Measurements from ENCODE around the gene TAS2R40. TPM values are rescaled to one million over a fixed set of nuclear protein-coding genes. Genes with fewer than 3 reads are reported as not detected.

Gene TAS2R40
- total RNA-seq, 4 donors from 2014 or later, result not detected

- 75 to 87% methylated on average over 3 of the region's 3 CpGs for WGBS, 2 donors
- DNase-seq (ENCODE audit: low spot score in 2 of 2), result no peak
- H3K4me3 ChIP-seq (ENCODE audit: low read depth, poor library complexity, severe bottlenecking), result no peak overlapping the region
- intact Hi-C loops (cut with DNase I; ENCODE audit: low total_unique reads), result no loop called here
- TF ChIP-seq POLR2A (IDR thresholded peaks at IDR 0.05) (no peak), CTCF (IDR thresholded peaks at IDR 0.05) (no peak)
These were observed 12.7 kb downstream of the TAS2R40 start for GRCh38 chr7:143234533-143234875.

GRCh38 chr7:143235561-143235960 is 13.7 kb downstream of the TAS2R40 start:
- no peak for DNase-seq (ENCODE audit: low spot score in 2 of 2)
- WGBS, 2 donors, result 30% methylated on average over 1 of the region's 1 CpG
- no peak for TF ChIP-seq CTCF (IDR thresholded peaks at IDR 0.05)
- TF ChIP-seq POLR2A (IDR thresholded peaks at IDR 0.05), result no peak
- H3K4me3 ChIP-seq (ENCODE audit: low read depth, poor library complexity, severe bottlenecking), result no peak overlapping the region
- intact Hi-C loops (cut with DNase I; ENCODE audit: low total_unique reads), result loop anchor here (5.0 kb wide), 1 partner anchor 67 kb away; no protein-coding TSS in a partner anchor

- no peak for DNase-seq (ENCODE audit: low spot score in 2 of 2)
- H3K4me3 ChIP-seq (ENCODE audit: low read depth, poor library complexity, severe bottlenecking), result no peak overlapping the region
- 71 to 96% methylated on average over 3 of the region's 3 CpGs for WGBS, 2 donors
- intact Hi-C loops (cut with DNase I; ENCODE audit: low total_unique reads), result loop anchor here (5.0 kb wide), 1 partner anchor 66 kb away; no protein-coding TSS in a partner anchor
- TF ChIP-seq POLR2A (IDR thresholded peaks at IDR 0.05) (no peak), CTCF (IDR thresholded peaks at IDR 0.05) (no peak)
These were observed 14.7 kb downstream of the TAS2R40 start for GRCh38 chr7:143236408-143236990.

- TF ChIP-seq CTCF (IDR thresholded peaks at IDR 0.05), result no peak
- DNase-seq (ENCODE audit: low spot score in 2 of 2), result no peak
- no peak overlapping the region for H3K4me3 ChIP-seq (ENCODE audit: low read depth, poor library complexity, severe bottlenecking)
- intact Hi-C loops (cut with DNase I; ENCODE audit: low total_unique reads), result loop anchor here (5.0 kb wide), 1 partner anchor 65 kb away; no protein-coding TSS in a partner anchor
These were observed 15.5 kb downstream of the TAS2R40 start for GRCh38 chr7:143237366-143237765.

- no peak for DNase-seq (ENCODE audit: low spot score in 2 of 2)
These were observed 16.6 kb downstream of the TAS2R40 start for GRCh38 chr7:143238289-143238980.

More at GRCh38 chr7:143238289-143238980, 16.6 kb downstream of the TAS2R40 start:
- H3K4me3 ChIP-seq (ENCODE audit: low read depth, poor library complexity, severe bottlenecking), result no peak overlapping the region
- no peak for TF ChIP-seq CTCF (IDR thresholded peaks at IDR 0.05)
- no peak for TF ChIP-seq POLR2A (IDR thresholded peaks at IDR 0.05)
- WGBS, 2 donors, result 88 to 100% methylated on average over 1 of the region's 1 CpG
- intact Hi-C loops (cut with DNase I; ENCODE audit: low total_unique reads), result loop anchor here (5.0 kb wide), 1 partner anchor 64 kb away; no protein-coding TSS in a partner anchor
